IPS-18a (cell line): ENCODE measurements around the gene NOTCH1.

Experiments
- H3K27ac ChIP-seq: one replicate; pipeline ENCODE4 v1.5.1; 2013; ENCODE audit warnings: low read length
- H3K27me3 ChIP-seq: one replicate; pipeline ENCODE4 v1.6.1; 2013; ENCODE audit warnings: mild to moderate bottlenecking, low read length; ENCODE audit not compliant: control insufficient read depth, insufficient read depth
- H3K36me3 ChIP-seq: one replicate; pipeline ENCODE4 v1.6.1; 2013; ENCODE audit warnings: low read depth, low read length; ENCODE audit not compliant: control insufficient read depth
- H3K4me1 ChIP-seq: one replicate; pipeline ENCODE4 v1.6.1; 2013; ENCODE audit warnings: low read depth, low read length; ENCODE audit not compliant: control insufficient read depth
- H3K4me3 ChIP-seq: one replicate; pipeline ENCODE4 v1.5.1; 2013; ENCODE audit warnings: low read length
- H3K9ac ChIP-seq: one replicate; pipeline ENCODE4 v1.6.1; 2013; ENCODE audit warnings: mild to moderate bottlenecking, low read length, moderate library complexity
- H3K9me3 ChIP-seq: one replicate; pipeline ENCODE4 v1.6.1; 2013; ENCODE audit warnings: low read depth, low read length; ENCODE audit not compliant: control insufficient read depth

Gene NOTCH1

GRCh38 chr9:136514022-136514714 is 31.7 kb downstream of the NOTCH1 start:
- H3K36me3 ChIP-seq = peaks cover 80% of the 10 kb centered on the region
- H3K27me3 ChIP-seq = no peaks in the 10 kb centered on the region
- H3K4me3 ChIP-seq = no peak overlapping the region
- no peak overlapping the region for H3K9ac ChIP-seq
- no peaks in the 10 kb centered on the region for H3K4me1 ChIP-seq
- no peak overlapping the region for H3K27ac ChIP-seq
- H3K9me3 ChIP-seq = no peaks in the 10 kb centered on the region

GRCh38 chr9:136513191-136513590 is 32.7 kb downstream of the NOTCH1 start:
- Histone ChIP-seq H3K9me3 (no peaks in the 10 kb centered on the region), H3K27ac (no peak overlapping the region), H3K9ac (no peak overlapping the region), H3K36me3 (peaks cover 78% of the 10 kb centered on the region), H3K27me3 (no peaks in the 10 kb centered on the region), H3K4me1 (no peaks in the 10 kb centered on the region), H3K4me3 (no peak overlapping the region)

GRCh38 chr9:136512651-136513071 is 33.2 kb downstream of the NOTCH1 start:
- Histone ChIP-seq H3K4me1 (no peaks in the 10 kb centered on the region), H3K27me3 (no peaks in the 10 kb centered on the region), H3K9ac (no peak overlapping the region), H3K9me3 (no peaks in the 10 kb centered on the region), H3K36me3 (peaks cover 78% of the 10 kb centered on the region), H3K27ac (no peak overlapping the region), H3K4me3 (no peak overlapping the region)

GRCh38 chr9:136511670-136512592 is 33.9 kb downstream of the NOTCH1 start:
- H3K9me3 ChIP-seq = no peaks in the 10 kb centered on the region
- H3K27ac ChIP-seq = no peak overlapping the region
- H3K9ac ChIP-seq = no peak overlapping the region
- no peaks in the 10 kb centered on the region for H3K27me3 ChIP-seq
- H3K4me1 ChIP-seq = no peaks in the 10 kb centered on the region
- H3K4me3 ChIP-seq = no peak overlapping the region
- peaks cover 77% of the 10 kb centered on the region for H3K36me3 ChIP-seq

- no peaks in the 10 kb centered on the region for H3K9me3 ChIP-seq
- H3K4me1 ChIP-seq = no peaks in the 10 kb centered on the region
- no peaks in the 10 kb centered on the region for H3K27me3 ChIP-seq
- peaks cover 73% of the 10 kb centered on the region for H3K36me3 ChIP-seq
- no peak overlapping the region for H3K9ac ChIP-seq
- no peak overlapping the region for H3K27ac ChIP-seq
- H3K4me3 ChIP-seq = no peak overlapping the region
Measured at GRCh38 chr9:136511144-136511669, 34.6 kb downstream of the NOTCH1 start.

GRCh38 chr9:136510561-136510960 is 35.3 kb downstream of the NOTCH1 start:
- peaks cover 72% of the 10 kb centered on the region for H3K36me3 ChIP-seq

GRCh38 chr9:136509549-136509948 is 36.3 kb downstream of the NOTCH1 start:
- no peaks in the 10 kb centered on the region for H3K27me3 ChIP-seq
- peaks cover 74% of the 10 kb centered on the region for H3K36me3 ChIP-seq
- no peaks in the 10 kb centered on the region for H3K4me1 ChIP-seq
- no peak overlapping the region for H3K4me3 ChIP-seq
- no peak overlapping the region for H3K27ac ChIP-seq
- no peak overlapping the region for H3K9ac ChIP-seq
- no peaks in the 10 kb centered on the region for H3K9me3 ChIP-seq

More at GRCh38 chr9:136510561-136510960, 35.3 kb downstream of the NOTCH1 start:
- no peak overlapping the region for H3K9ac ChIP-seq
- H3K27ac ChIP-seq = no peak overlapping the region
- no peaks in the 10 kb centered on the region for H3K4me1 ChIP-seq
- H3K9me3 ChIP-seq = no peaks in the 10 kb centered on the region
- no peak overlapping the region for H3K4me3 ChIP-seq
- no peaks in the 10 kb centered on the region for H3K27me3 ChIP-seq

- Histone ChIP-seq H3K9ac (no peak overlapping the region), H3K4me1 (no peaks in the 10 kb centered on the region), H3K36me3 (peaks cover 73% of the 10 kb centered on the region), H3K27ac (no peak overlapping the region), H3K4me3 (no peak overlapping the region), H3K9me3 (no peaks in the 10 kb centered on the region), H3K27me3 (no peaks in the 10 kb centered on the region)
Measured at GRCh38 chr9:136508729-136509500, 36.9 kb downstream of the NOTCH1 start.

GRCh38 chr9:136507992-136508375 is 37.9 kb downstream of the NOTCH1 start:
- Histone ChIP-seq H3K27me3 (no peaks in the 10 kb centered on the region), H3K36me3 (peaks cover 75% of the 10 kb centered on the region), H3K9ac (no peak overlapping the region), H3K9me3 (no peaks in the 10 kb centered on the region), H3K4me1 (no peaks in the 10 kb centered on the region), H3K27ac (no peak overlapping the region), H3K4me3 (no peak overlapping the region)

- Histone ChIP-seq H3K27ac (no peak overlapping the region), H3K36me3 (peaks cover 79% of the 10 kb centered on the region), H3K4me3 (no peak overlapping the region), H3K9ac (no peak overlapping the region), H3K4me1 (no peaks in the 10 kb centered on the region), H3K9me3 (no peaks in the 10 kb centered on the region), H3K27me3 (no peaks in the 10 kb centered on the region)
Measured at GRCh38 chr9:136507221-136507991, 38.4 kb downstream of the NOTCH1 start.
